Activated naive CD8-positive, alpha-beta T cell treated with anti-CD3 and anti-CD28 coated beads, Interleukin-2, amount 10 ng/mL, durations not matched to agents 7 days and 5 days (primary cell): ENCODE results near the gene INTS6. TPM values are rescaled to one million over a fixed set of nuclear protein-coding genes. Genes with fewer than 3 reads are reported as not detected.

Experiments used
- ATAC-seq: fragments of 150-1000 bp; cut with Tn5 transposase; one replicate; pipeline ENCODE4 v1.10.0; 2021; ENCODE audit warnings: low read depth, moderate library complexity
- POLR2A ChIA-PET: fragments of 350-600 bp; sonication (Branson Sonifier 250); formaldehyde crosslinking; loops from one replicate; lab custom pipeline; 2021; ENCODE audit warnings: antibody characterized with exemption; lab: Charles Lee
- DNase-seq: peaks from one replicate; pipeline ENCODE4 v3.0.0; 2021
- H3K27ac Mint-ChIP-seq: one replicate; pipeline ENCODE4 v1.8.0; 2022; ENCODE audit warnings: mild to moderate bottlenecking, mixed read lengths
- H3K27me3 Mint-ChIP-seq: one replicate; pipeline ENCODE4 v1.8.0; 2022; ENCODE audit warnings: mild to moderate bottlenecking, moderate library complexity, mixed read lengths
- H3K36me3 Mint-ChIP-seq: one replicate; pipeline ENCODE4 v1.8.0; 2021; ENCODE audit warnings: mild to moderate bottlenecking, mixed read lengths
- H3K4me1 Mint-ChIP-seq: one replicate; pipeline ENCODE4 v1.8.0; 2021; ENCODE audit warnings: mixed read lengths
- H3K4me3 Mint-ChIP-seq: one replicate; pipeline ENCODE4 v1.8.0; 2022; ENCODE audit warnings: mild to moderate bottlenecking, moderate library complexity, mixed read lengths
- H3K9me3 Mint-ChIP-seq: one replicate; pipeline ENCODE4 v1.8.0; 2021; ENCODE audit warnings: mixed read lengths
- total RNA-seq, 2 experiments: library from RNA; stranded (reverse); gene quantifications; one replicate each; pipeline ENCODE4 v1.2.3, GENCODE V29; 2021

Gene INTS6
- total RNA-seq, 2 experiments from 2014 or later = 45.5 to 49.7 TPM

DNA sequence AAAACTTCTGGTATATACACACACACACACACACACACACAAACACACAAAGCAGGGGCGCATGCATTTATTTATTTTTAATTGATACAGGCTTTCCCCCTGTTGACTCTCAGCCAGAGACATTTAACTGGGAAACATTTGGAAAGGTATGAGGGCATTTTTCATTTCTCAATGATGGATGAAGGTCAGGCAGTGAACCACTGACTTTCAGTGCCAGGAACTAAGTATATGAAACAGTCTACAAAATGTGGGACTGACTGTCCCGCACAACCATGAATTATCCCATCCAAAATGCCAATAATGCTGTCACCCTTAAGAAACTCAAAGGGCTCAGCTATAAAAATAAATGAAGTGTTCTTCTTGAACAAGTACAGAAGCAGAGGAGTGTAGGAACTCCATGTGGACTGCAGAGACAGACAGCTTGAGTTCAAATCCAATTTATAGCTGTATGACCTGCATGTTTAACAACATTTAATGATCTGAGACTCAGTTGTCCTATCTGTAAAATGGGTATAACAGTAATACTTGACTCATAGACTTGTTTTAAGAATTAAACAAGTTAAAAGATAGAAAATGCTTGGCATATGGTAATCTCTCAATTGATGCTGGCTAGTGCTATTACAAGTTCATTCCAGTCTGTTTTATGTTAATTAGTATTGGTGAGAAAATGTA lies 25.0 kb upstream of the INTS6 start:
- DNase-seq (no peak), ATAC-seq (no peak)
- peaks cover 3% of the 10 kb centered on the region for H3K36me3 Mint-ChIP-seq
- no peak overlapping the region for H3K27ac Mint-ChIP-seq
- POLR2A ChIA-PET = no interaction called here
- no peaks in the 10 kb centered on the region for H3K9me3 Mint-ChIP-seq
- H3K4me3 Mint-ChIP-seq = no peak overlapping the region
- H3K4me1 Mint-ChIP-seq = peaks cover 6% of the 10 kb centered on the region
- peaks cover 3% of the 10 kb centered on the region for H3K27me3 Mint-ChIP-seq

DNA sequence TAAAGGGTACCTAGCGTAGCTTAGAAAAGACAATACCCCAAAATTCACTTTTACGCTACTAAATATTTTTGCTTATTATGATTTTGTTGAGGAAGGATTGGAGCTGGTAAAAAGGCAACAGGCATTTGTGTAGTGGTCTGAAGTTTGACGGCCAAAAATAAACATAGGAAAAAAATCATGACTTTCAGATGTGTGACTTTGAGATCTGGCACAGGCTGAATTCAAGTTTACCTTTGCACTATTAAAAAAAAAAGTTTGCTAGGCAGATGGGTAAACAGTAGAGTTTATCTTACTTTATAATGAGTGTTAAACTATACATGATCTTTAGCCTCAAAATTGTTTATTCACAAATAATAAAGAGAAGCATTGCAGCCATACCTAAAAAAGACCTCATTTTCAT lies 24.3 kb upstream of the INTS6 start:
- Mint-ChIP-seq H3K4me1 (peaks cover 6% of the 10 kb centered on the region), H3K36me3 (peaks cover 3% of the 10 kb centered on the region), H3K4me3 (no peak overlapping the region), H3K9me3 (no peaks in the 10 kb centered on the region), H3K27ac (no peak overlapping the region), H3K27me3 (peaks cover 3% of the 10 kb centered on the region)
- POLR2A ChIA-PET = interaction anchor here (2.6 kb wide), 1 partner anchor 24 kb away, joined by 18 read pairs; the partner anchor contains the start of gene INTS6
- DNase-seq (no peak), ATAC-seq (no peak)

DNA sequence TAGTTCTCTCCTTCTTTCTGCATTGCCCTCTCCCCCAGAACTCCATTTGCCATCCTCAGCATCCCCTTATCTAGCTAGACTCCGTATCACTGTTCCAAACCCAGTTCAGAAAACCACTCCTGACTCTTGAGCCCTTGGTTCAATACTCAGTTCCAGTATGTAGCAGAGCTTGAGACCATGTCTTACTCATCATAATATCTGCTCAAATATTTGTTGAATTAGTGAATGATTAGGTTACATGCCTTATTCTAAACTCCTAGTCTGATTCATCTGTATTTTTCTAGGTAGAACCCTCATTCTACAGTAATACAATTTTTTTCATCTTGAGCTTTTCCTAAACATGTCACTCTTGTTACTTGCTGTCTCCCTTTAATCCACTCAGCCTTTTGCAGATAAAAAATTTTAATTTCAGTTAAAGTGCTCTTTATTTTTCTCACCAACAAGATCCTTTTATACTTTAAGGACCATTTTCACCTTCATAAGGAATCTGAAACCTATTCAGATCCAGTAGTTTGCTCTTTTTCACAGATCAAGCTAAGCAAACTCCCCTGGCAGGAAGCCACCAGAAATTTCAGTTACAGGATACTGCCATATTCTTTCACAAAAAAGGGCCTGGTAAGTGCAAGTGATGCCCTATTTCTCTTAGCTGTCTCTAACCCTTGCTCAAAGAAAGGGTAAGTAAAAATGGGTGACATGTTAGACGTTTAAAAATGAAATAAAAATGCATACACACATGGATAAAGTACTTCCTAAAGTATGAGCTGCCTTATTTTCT lies 23.1 kb upstream of the INTS6 start:
- peaks cover 6% of the 10 kb centered on the region for H3K4me1 Mint-ChIP-seq
- no peak overlapping the region for H3K27ac Mint-ChIP-seq
- H3K27me3 Mint-ChIP-seq = peaks cover 3% of the 10 kb centered on the region
- ATAC-seq (no peak), DNase-seq (no peak)
- POLR2A ChIA-PET = interaction anchor here (2.6 kb wide), 1 partner anchor 22 kb away, joined by 18 read pairs; the partner anchor contains the start of gene INTS6
- no peaks in the 10 kb centered on the region for H3K9me3 Mint-ChIP-seq
- H3K4me3 Mint-ChIP-seq = no peak overlapping the region
- peaks cover 3% of the 10 kb centered on the region for H3K36me3 Mint-ChIP-seq

DNA sequence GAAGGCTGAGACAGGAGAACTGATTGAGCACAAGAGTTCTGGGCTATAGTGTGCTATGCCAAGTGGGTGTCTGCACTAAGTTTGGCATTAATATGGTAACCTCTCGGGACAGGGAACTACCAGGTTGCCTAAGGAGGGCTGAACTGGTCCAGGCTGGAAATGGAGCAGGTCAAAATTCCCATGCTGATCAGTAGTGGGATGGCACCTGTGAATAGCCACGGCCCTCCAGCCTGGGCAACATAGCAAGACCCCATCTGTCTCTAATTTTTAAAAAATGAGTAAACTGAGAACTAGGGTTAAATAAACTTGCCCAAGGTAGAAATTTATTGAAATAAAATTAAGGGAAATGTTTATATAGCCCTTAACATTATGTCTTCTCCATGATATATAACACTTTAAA lies 17.0 kb upstream of the INTS6 start:
- Mint-ChIP-seq H3K27me3 (peaks cover 7% of the 10 kb centered on the region), H3K4me1 (no peaks in the 10 kb centered on the region), H3K36me3 (no peaks in the 10 kb centered on the region), H3K9me3 (no peaks in the 10 kb centered on the region), H3K4me3 (no peak overlapping the region), H3K27ac (no peak overlapping the region)
- no peak for ATAC-seq
- POLR2A ChIA-PET = no interaction called here
- no peak for DNase-seq

DNA sequence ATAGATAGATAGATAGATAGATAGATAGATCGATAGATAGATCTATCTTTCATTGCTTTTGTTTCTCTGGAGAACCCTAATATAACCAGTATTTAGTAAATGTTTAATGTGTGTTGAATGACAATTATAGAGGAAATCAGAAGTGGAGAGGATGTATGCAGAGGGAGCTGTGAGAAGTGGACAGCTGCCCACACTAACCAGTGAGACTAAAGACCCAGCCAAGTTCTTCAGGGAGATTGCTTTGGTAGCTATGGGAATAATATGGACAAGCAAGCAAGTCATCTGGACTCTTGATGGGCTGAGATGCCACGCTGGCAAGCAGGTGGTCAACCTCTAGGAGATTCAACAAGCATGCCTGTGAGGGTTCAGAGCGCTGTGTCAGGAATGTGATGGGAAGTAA lies 14.9 kb upstream of the INTS6 start:
- Mint-ChIP-seq H3K4me1 (no peaks in the 10 kb centered on the region), H3K4me3 (no peak overlapping the region), H3K27me3 (peaks cover 7% of the 10 kb centered on the region), H3K9me3 (no peaks in the 10 kb centered on the region), H3K36me3 (no peaks in the 10 kb centered on the region), H3K27ac (no peak overlapping the region)
- ATAC-seq = no peak
- no peak for DNase-seq
- POLR2A ChIA-PET = no interaction called here

DNA sequence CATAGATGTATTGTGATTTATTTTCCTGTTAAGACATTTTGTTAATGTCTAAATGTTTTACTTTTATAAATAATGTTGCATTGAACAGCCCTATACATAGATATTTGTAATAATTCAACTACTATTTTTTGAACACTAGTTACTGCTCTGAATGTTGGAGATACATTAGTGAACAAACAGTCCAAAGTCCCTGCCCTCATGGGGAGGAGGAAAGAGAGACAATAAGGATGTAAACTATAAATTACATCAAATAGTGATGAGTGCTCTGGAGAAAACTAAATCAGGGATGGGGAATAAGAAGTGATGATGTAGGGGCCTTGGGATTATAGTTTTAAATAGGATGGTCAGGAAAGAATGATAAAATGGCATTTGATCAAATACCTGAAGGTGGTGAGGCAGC lies 12.3 kb upstream of the INTS6 start:
- Mint-ChIP-seq H3K36me3 (peaks cover 9% of the 10 kb centered on the region), H3K27ac (no peak overlapping the region), H3K4me3 (no peak overlapping the region), H3K27me3 (peaks cover 7% of the 10 kb centered on the region), H3K9me3 (no peaks in the 10 kb centered on the region), H3K4me1 (no peaks in the 10 kb centered on the region)
- ATAC-seq (no peak), DNase-seq (no peak)
- POLR2A ChIA-PET = no interaction called here

DNA sequence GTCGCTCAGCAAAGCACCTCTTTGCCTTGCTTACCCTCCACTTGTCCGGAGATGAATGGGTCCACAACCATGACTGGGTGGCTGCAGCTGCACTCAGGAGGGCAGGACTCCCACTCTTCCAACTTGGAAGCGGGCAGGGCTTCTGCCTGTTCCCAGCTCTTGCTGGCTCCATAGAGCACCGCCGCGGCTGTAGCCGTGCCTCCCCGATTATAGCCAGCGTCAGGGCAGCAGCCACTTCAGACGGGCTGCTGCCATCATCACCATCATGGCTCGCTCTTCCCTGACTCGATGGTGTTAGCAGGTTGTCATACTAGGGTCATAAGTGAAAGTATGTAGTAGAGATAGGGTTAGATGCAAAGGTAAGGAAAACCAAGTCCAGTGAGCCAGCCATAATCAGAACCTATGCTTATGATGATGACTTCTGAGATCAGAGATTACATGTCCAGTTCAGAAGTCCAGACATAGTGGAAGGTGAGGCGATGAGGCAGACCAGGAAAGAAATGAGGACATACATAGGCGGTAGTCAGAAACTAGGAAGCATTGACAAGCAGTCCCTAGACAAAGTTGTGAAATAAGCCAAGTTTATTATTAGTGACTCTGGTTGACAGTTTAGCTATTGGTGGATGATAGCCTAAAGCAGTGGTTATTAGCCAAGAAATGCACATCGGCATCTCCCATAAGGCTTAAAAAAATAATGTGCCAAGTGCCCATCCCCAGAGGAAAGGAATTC lies 4.4 kb upstream of the INTS6 start:
- Mint-ChIP-seq H3K36me3 (peaks cover 48% of the 10 kb centered on the region), H3K9me3 (peaks cover 4% of the 10 kb centered on the region), H3K4me3 (no peak overlapping the region), H3K27ac (peak overlapping the region; percentile 32), H3K27me3 (no peaks in the 10 kb centered on the region), H3K4me1 (peaks cover 15% of the 10 kb centered on the region)
- ATAC-seq (no peak), DNase-seq (no peak)
- POLR2A ChIA-PET = no interaction called here

DNA sequence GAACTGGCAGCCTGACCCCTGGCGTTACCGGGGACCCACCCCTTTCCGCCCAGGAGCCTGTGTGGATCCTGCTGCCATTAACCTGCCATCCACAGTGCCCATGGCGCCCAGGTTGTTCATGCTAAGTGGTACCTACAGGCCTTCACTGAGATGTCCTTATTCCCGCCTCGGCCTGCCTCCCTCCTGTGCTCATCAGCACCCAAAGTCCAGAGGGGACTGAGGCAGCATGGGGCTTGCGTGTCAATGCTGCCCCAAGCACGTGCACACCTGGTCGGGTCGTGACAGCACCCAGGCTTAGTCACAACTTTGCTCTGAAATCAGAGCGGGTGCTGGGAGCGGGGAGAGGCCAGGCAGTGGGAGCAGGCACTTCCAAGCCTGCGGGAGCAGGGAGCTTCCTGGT lies 3.7 kb upstream of the INTS6 start:
- H3K27ac Mint-ChIP-seq = no peak overlapping the region
- H3K27me3 Mint-ChIP-seq = no peaks in the 10 kb centered on the region
- H3K4me3 Mint-ChIP-seq = no peak overlapping the region
- H3K4me1 Mint-ChIP-seq = peaks cover 15% of the 10 kb centered on the region
- peaks cover 4% of the 10 kb centered on the region for H3K9me3 Mint-ChIP-seq
- peaks cover 48% of the 10 kb centered on the region for H3K36me3 Mint-ChIP-seq
- DNase-seq (no peak), ATAC-seq (no peak)
- POLR2A ChIA-PET = interaction anchor here (0.5 to 0.7 kb wide), 2 partner anchors 512 to 991 kb away, joined by 3 read pairs; no protein-coding TSS in a partner anchor

DNA sequence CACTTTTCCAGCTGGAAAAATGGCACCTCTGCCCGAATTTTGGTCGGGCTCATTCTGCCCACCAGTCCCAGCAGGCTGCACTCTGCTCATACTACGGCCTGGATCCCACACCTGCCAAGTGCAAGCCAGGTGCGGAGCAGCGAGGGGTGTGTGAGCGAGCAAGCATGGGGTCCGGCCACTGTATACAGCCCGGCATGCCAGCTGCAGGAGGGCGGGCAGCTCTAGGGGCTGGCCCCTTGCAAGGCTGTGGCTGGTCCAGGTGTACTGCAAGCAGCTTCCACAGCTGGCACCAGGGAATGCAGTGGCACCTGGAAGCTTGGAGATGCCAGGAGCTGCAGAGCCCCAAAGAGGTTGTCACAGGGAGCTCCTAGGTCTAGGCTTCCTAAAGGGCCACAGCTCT lies 2.7 kb upstream of the INTS6 start:
- no peak overlapping the region for H3K27ac Mint-ChIP-seq
- peaks cover 45% of the 10 kb centered on the region for H3K36me3 Mint-ChIP-seq
- H3K4me3 Mint-ChIP-seq = no peak overlapping the region
- POLR2A ChIA-PET = no interaction called here
- no peak for DNase-seq
- peaks cover 4% of the 10 kb centered on the region for H3K9me3 Mint-ChIP-seq
- H3K4me1 Mint-ChIP-seq = peaks cover 20% of the 10 kb centered on the region
- H3K27me3 Mint-ChIP-seq = no peaks in the 10 kb centered on the region
- no peak for ATAC-seq

DNA sequence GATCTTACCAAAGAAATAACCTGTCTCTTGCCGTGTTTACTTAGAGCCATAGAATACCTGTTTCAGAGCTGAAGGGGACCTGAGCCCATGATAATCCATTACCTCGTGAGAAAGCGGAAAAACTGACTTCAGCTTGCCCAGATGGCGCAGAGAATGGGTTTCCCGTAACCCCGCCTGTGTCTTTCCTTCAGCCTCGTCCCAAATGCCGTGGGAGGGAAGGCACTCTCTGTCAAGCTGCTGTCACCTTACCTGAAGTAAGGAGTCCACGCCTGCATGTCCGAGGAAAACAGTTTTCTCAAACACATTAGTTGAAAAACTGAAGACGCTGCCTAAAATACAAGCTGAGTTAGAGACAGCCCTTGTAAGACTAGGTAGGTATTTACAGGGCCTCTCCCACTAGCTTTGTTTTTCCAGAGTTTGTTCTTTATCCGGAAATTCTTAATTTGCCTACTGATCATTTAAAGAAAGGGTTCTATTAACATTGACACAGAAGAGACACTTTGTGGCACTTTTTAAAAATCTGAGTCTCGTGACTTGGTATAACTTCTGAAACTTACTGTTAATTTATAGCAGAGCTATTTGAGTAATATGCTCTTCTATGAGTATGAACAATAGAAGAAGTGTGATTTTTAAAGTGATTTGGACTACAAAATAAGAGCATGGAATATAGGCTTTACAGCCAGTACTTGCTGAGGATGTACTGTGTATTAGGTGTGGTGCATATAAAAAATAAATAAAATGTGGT lies 1.3 kb upstream of the INTS6 start:
- POLR2A ChIA-PET = interaction anchor here (0.6 to 4.5 kb wide), 24 partner anchors 10 to 1662 kb away, joined by 3 to 73 read pairs (median 4); partner anchors contain the start of gene WDFY2
- Mint-ChIP-seq H3K4me3 (peak overlapping the region; percentile 93), H3K9me3 (peaks cover 2% of the 10 kb centered on the region), H3K27me3 (no peaks in the 10 kb centered on the region), H3K36me3 (peaks cover 45% of the 10 kb centered on the region), H3K27ac (peak overlapping the region; percentile 98), H3K4me1 (peaks cover 29% of the 10 kb centered on the region)
- no peak for ATAC-seq
- peak; percentile 43 for DNase-seq

DNA sequence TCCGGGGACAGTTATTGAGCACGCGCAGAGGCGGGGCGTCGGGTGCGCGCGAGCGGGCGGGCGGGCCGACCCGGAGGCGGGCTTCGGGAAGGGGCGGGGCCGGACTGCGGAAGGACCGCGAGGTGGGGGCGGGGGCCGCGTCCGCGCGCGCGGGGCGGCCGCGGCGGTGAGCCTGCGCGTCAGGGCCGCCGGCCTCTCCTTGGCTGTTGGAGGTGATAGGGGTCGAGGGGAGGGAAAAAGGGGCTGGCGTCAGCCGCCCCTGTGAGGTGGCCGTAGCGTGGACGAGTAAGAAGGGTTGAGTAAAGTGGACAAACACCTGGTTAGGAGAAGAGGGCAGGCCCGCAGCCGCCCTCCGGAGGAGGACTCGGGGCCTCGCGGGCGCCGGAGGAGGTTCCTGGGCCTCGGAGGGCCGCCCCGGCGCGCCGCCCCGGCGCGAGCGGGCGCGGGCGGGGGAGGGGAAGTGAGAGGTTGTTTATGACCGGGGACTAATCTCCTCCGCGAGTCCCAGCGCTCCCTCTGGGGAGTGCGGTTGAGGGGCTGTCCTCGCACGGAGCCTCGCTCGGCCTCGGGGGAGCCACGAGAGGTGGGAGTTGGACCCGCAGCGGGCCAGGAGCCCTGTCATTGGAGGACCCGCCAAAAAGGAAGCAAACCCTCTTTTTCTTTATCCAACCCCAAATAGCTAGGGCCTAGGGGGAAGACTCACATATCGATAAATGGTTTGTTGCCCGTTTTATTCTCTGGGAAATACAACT lies 547 bp upstream of the INTS6 start:
- peak overlapping the region; percentile 98 for H3K27ac Mint-ChIP-seq
- peaks cover 2% of the 10 kb centered on the region for H3K9me3 Mint-ChIP-seq
- peak overlapping the region; percentile 93 for H3K4me3 Mint-ChIP-seq
- peaks cover 44% of the 10 kb centered on the region for H3K36me3 Mint-ChIP-seq
- POLR2A ChIA-PET = interaction anchor here (0.6 to 4.5 kb wide), 64 partner anchors 9 to 1662 kb away, joined by 3 to 73 read pairs (median 4); partner anchors contain the start of genes DHRS12, SUGT1 and WDFY2
- H3K4me1 Mint-ChIP-seq = peaks cover 32% of the 10 kb centered on the region
- H3K27me3 Mint-ChIP-seq = no peaks in the 10 kb centered on the region
- ATAC-seq (peak; percentile 49), DNase-seq (peak; percentile 87)
